ENCODE results near the gene UBE2G2. TPM values are rescaled to one million over a fixed set of nuclear protein-coding genes. Genes with fewer than 3 reads are reported as not detected.

Gene UBE2G2
- total RNA-seq, 2 donors from 2014 or later = 46.9 to 75.7 TPM

- no peaks in the 10 kb centered on the region for H3K36me3 ChIP-seq
- no peaks in the 10 kb centered on the region for H3K27me3 ChIP-seq (replicated peaks; ENCODE audit: insufficient read depth)
- H3K9me3 ChIP-seq = no peaks in the 10 kb centered on the region
- WGBS = 90% methylated on average over 21 of the region's 21 CpGs
- H3K4me3 ChIP-seq = no peak overlapping the region
- intact Hi-C loops (cut with DNase I) = no loop called here
- no peak for DNase-seq (ENCODE audit: low spot score)
- TF ChIP-seq, protein P1, sequence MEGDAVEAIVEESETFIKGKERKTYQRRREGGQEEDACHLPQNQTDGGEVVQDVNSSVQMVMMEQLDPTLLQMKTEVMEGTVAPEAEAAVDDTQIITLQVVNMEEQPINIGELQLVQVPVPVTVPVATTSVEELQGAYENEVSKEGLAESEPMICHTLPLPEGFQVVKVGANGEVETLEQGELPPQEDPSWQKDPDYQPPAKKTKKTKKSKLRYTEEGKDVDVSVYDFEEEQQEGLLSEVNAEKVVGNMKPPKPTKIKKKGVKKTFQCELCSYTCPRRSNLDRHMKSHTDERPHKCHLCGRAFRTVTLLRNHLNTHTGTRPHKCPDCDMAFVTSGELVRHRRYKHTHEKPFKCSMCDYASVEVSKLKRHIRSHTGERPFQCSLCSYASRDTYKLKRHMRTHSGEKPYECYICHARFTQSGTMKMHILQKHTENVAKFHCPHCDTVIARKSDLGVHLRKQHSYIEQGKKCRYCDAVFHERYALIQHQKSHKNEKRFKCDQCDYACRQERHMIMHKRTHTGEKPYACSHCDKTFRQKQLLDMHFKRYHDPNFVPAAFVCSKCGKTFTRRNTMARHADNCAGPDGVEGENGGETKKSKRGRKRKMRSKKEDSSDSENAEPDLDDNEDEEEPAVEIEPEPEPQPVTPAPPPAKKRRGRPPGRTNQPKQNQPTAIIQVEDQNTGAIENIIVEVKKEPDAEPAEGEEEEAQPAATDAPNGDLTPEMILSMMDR (IDR thresholded peaks at IDR 0.05) = no peak
- TF ChIP-seq POLR2AphosphoS5 (IDR thresholded peaks at IDR 0.05) (no peak), POLR2A (IDR thresholded peaks at IDR 0.05) (no peak)
- H3K27ac ChIP-seq = no peak overlapping the region
- H3K4me1 ChIP-seq (replicated peaks) = peaks cover 3% of the 10 kb centered on the region
These were observed 67.4 kb downstream of the UBE2G2 start for GRCh38 chr21:44734026-44734745.

- intact Hi-C loops (cut with DNase I) = no loop called here
- no peak overlapping the region for H3K27ac ChIP-seq
- H3K27me3 ChIP-seq (replicated peaks; ENCODE audit: insufficient read depth) = no peaks in the 10 kb centered on the region
- no peak overlapping the region for H3K4me3 ChIP-seq
- TF ChIP-seq POLR2AphosphoS5 (IDR thresholded peaks at IDR 0.05) (no peak), POLR2A (IDR thresholded peaks at IDR 0.05) (no peak)
- TF ChIP-seq, protein P1 (IDR thresholded peaks at IDR 0.05) = no peak
- no peaks in the 10 kb centered on the region for H3K36me3 ChIP-seq
- no peaks in the 10 kb centered on the region for H3K9me3 ChIP-seq
- DNase-seq (ENCODE audit: low spot score) = no peak
- WGBS = 85% methylated on average over 11 of the region's 11 CpGs
- peaks cover 3% of the 10 kb centered on the region for H3K4me1 ChIP-seq (replicated peaks)
These were observed 68.7 kb downstream of the UBE2G2 start for GRCh38 chr21:44732956-44733355.

DNA sequence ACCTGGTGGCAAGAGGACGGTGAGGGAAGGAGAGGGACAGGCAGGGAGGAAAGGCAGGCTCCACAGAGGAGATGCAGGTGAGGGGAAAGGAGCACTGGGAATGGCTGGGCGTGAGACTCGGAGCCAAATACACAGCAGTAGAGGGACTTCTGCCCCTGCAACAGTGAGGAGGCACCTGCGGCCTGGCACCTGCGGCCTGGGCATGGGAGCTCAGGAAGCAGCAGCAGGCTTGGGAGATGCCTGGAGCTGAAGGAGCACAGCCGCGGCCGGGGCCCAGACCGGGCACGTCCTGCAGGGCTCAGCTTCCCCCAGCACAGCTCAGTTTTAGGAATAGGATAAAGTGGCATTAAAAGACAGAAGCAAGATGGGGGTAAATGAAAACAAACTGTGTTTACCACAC is 69.4 kb downstream of the UBE2G2 start:
- H3K27ac ChIP-seq = no peak overlapping the region
- intact Hi-C loops (cut with DNase I) = no loop called here
- H3K4me3 ChIP-seq = no peak overlapping the region
- no peaks in the 10 kb centered on the region for H3K9me3 ChIP-seq
- no peaks in the 10 kb centered on the region for H3K36me3 ChIP-seq
- peaks cover under 1% of the 10 kb centered on the region for H3K27me3 ChIP-seq (replicated peaks; ENCODE audit: insufficient read depth)
- DNase-seq (ENCODE audit: low spot score) = no peak
- TF ChIP-seq POLR2A (IDR thresholded peaks at IDR 0.05) = no peak
- TF ChIP-seq, protein P1 (IDR thresholded peaks at IDR 0.05) = no peak
- TF ChIP-seq POLR2AphosphoS5 (IDR thresholded peaks at IDR 0.05) = no peak
- WGBS = 96% methylated on average over 10 of the region's 10 CpGs
- H3K4me1 ChIP-seq (replicated peaks) = peaks cover 3% of the 10 kb centered on the region

DNA sequence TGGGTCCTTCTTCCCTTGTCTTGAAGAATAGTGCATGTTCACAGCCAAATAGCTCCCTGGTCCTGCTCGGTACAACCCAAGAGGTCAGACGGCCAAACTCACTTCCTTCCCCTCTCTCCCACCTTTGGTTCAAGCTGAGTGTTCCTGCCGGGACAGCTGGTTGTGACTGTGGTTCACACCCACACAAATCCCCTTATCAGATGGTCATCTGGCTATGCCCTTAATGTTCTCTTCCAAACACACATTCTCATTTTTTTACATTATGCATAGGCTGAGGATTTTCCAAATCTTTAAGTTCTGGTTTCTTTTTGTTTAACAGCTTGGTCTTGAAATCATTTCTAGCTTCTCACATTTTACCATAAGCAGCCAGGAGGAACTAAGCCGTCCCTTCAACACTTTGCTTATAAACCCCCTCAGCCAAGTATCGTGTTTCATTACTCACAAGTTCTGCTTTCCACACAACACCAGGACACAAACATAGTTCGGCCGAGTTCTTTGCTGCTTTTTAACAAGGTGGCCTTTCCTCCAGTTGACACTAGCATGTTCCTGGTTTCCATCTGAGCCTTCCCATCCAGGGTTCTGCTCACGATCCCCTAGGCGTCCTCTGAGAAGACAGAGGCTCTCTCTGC is 70.6 kb downstream of the UBE2G2 start:
- Histone ChIP-seq H3K36me3 (no peaks in the 10 kb centered on the region), H3K27me3 (replicated peaks; ENCODE audit: insufficient read depth) (peaks cover 4% of the 10 kb centered on the region), H3K27ac (no peak overlapping the region), H3K4me3 (no peak overlapping the region), H3K9me3 (no peaks in the 10 kb centered on the region), H3K4me1 (replicated peaks) (no peaks in the 10 kb centered on the region)
- intact Hi-C loops (cut with DNase I) = no loop called here
- TF ChIP-seq POLR2A (IDR thresholded peaks at IDR 0.05) (no peak), POLR2AphosphoS5 (IDR thresholded peaks at IDR 0.05) (no peak)
- TF ChIP-seq, protein P1 (IDR thresholded peaks at IDR 0.05) = no peak
- DNase-seq (ENCODE audit: low spot score) = no peak
- 63% methylated on average over 9 of the region's 9 CpGs for WGBS

DNA sequence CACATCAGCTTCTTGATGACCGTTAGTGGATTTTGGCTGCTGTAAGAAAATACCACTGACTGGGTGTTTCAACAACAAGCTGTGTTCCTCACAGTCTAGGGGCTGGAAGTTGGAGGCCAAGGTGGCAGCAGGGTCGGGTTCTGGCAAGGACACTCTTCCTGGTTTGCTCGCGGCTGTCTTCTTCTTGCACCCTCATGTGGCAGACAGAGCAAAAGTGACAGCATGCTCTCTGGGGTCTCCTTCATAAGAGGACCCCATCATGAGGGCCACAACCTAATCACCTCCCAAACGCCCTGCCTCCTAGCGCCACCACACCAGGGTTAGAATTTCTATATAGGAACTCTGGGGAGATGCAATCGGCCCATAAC is 71.6 kb downstream of the UBE2G2 start:
- no peak for DNase-seq (ENCODE audit: low spot score)
- no peaks in the 10 kb centered on the region for H3K36me3 ChIP-seq
- H3K9me3 ChIP-seq = no peaks in the 10 kb centered on the region
- H3K4me3 ChIP-seq = no peak overlapping the region
- intact Hi-C loops (cut with DNase I) = no loop called here
- TF ChIP-seq POLR2A (IDR thresholded peaks at IDR 0.05) = no peak
- TF ChIP-seq POLR2AphosphoS5 (IDR thresholded peaks at IDR 0.05) = no peak
- TF ChIP-seq, protein P1 (IDR thresholded peaks at IDR 0.05) = no peak
- WGBS = 87% methylated on average over 7 of the region's 7 CpGs
- no peaks in the 10 kb centered on the region for H3K4me1 ChIP-seq (replicated peaks)
- H3K27ac ChIP-seq = no peak overlapping the region
- H3K27me3 ChIP-seq (replicated peaks; ENCODE audit: insufficient read depth) = peaks cover 4% of the 10 kb centered on the region

All from prostate gland (tissue), 2 donors.